GM12878 (cell line): Measurements from ENCODE around the gene HVCN1. TPM values are rescaled to one million over a fixed set of nuclear protein-coding genes. Genes with fewer than 3 reads are reported as not detected.
"Not testable (repeated sequence)": the region's sequence is repeated elsewhere in the genome, so short reads cannot be mapped to it uniquely, and the experiment has no call there.

Experiments used
- ATAC-seq: fragments of 200-7000 bp; cut with Tn5 transposase; 3 replicates; pipeline ENCODE4 v1.9.1; 2020; ENCODE audit warnings: mild to moderate bottlenecking, moderate library complexity
- BruUV-seq: library from RNA; stranded (reverse); fragments of 400-500 nt; replicated peaks from 2 replicates; lab custom pipeline; 2021; lab: Mats Ljungman, UMichigan
- CTCF ChIA-PET: fragments of 300-600 bp; sonication (Branson Sonifier 250); formaldehyde crosslinking; extraction: SDS; loops from one replicate; lab custom pipeline; 2021; ENCODE audit warnings: inconsistent platforms; lab: Yijun Ruan, JAX
- POLR2A ChIA-PET: fragments of 350-600 bp; formaldehyde crosslinking; extraction: SDS; loops from one replicate; lab custom pipeline; 2021; ENCODE audit warnings: inconsistent platforms; lab: Charles Lee
- RAD21 ChIA-PET: fragments of 300-600 bp; sonication (Branson Sonifier 250); formaldehyde crosslinking; loops from one replicate; lab custom pipeline; 2023; ENCODE audit warnings: antibody characterized with exemption; ENCODE audit not compliant: unreplicated experiment; lab: Charles Lee
- SMC1A ChIA-PET: fragments of 300-600 bp; sonication (Branson Sonifier 250); formaldehyde crosslinking; loops from one replicate; lab custom pipeline; 2023; ENCODE audit not compliant: unreplicated experiment, uncharacterized antibody; lab: Charles Lee
- DNase-seq: peaks from one replicate; pipeline ENCODE4 v3.0.0-alpha.2; 2011; ENCODE audit warnings: low read depth, low spot score
- FAIRE-seq: peaks from 3 replicates; lab custom pipeline; 2011; peaks lifted over from hg19 to GRCh38; lab: Jason Lieb, UNC
- H2AFZ ChIP-seq: 2 replicates; pipeline ENCODE4 v1.6.0; 2011; ENCODE audit warnings: low read depth, low read length, control low read depth; ENCODE audit not compliant: control insufficient read depth
- H3K27ac ChIP-seq: 2 replicates; pipeline ENCODE4 v1.5.1; 2011; ENCODE audit warnings: control low read depth; ENCODE audit not compliant: control insufficient read depth, insufficient read depth
- H3K27me3 ChIP-seq, 2 experiments: replicated peaks in 1 of 2; 2 replicates each; pipeline versions ENCODE4 v1.6.0 to v1.6.1; 2011; ENCODE audit warnings: low read length in 1 of 2; ENCODE audit not compliant: control insufficient read depth in 2 of 2, insufficient read depth in 2 of 2
- H3K36me3 ChIP-seq, 2 experiments: 2 replicates each; pipeline ENCODE4 v1.5.1; 2011; ENCODE audit warnings: low read length in 1 of 2; ENCODE audit not compliant: control insufficient read depth in 2 of 2, insufficient read depth in 2 of 2
- H3K4me1 ChIP-seq: 2 replicates; pipeline ENCODE4 v1.6.1; 2011; ENCODE audit warnings: mild to moderate bottlenecking, low read length, moderate library complexity, mixed read lengths; ENCODE audit not compliant: control insufficient read depth, insufficient read depth
- H3K4me2 ChIP-seq: 2 replicates; pipeline ENCODE4 v1.6.0; 2011; ENCODE audit warnings: control low read depth; ENCODE audit not compliant: control insufficient read depth, insufficient read depth
- H3K4me3 ChIP-seq: fragments of 200-600 bp; sonication (generic); 2 replicates; pipeline ENCODE4 v1.5.1; 2016
- H3K79me2 ChIP-seq: 2 replicates; pipeline ENCODE4 v1.6.0; 2011; ENCODE audit warnings: low read length; ENCODE audit not compliant: control insufficient read depth, insufficient read depth
- H3K9ac ChIP-seq: 2 replicates; pipeline ENCODE4 v1.8.0; 2011; ENCODE audit warnings: low read length, control low read depth, mixed read lengths; ENCODE audit not compliant: control insufficient read depth, insufficient read depth
- H3K9me3 ChIP-seq: replicated peaks from 3 replicates; pipeline ENCODE4 v1.5.1; 2011; ENCODE audit warnings: mild to moderate bottlenecking, low read length; ENCODE audit not compliant: control insufficient read depth, insufficient read depth
- H4K20me1 ChIP-seq: 2 replicates; pipeline ENCODE4 v1.6.0; 2011; ENCODE audit not compliant: control insufficient read depth, insufficient read depth
- BACH1 ChIP-seq: fragments of 450-650 bp; IDR thresholded peaks from 2 replicates; pipeline ENCODE4 v1.6.1; 2017; ENCODE audit warnings: mild to moderate bottlenecking, borderline replicate concordance
- BCL3 ChIP-seq: IDR thresholded peaks from 2 replicates; pipeline ENCODE4 v1.6.1; 2011; ENCODE audit warnings: borderline replicate concordance, low read depth, mild to moderate bottlenecking, moderate library complexity, low read length; ENCODE audit not compliant: insufficient read depth, poor library complexity, severe bottlenecking
- BHLHE40 ChIP-seq, 2 experiments: fragments of 450-650 bp in 1 of 2; IDR thresholded peaks; 2 replicates each; pipeline ENCODE4 v1.6.1; 2011 to 2017; ENCODE audit warnings: low read depth in 2 of 2, borderline replicate concordance in 1 of 2, improper control_type of control experiment in 1 of 2, low read length in 1 of 2, mild to moderate bottlenecking in 1 of 2
- POLR2A ChIP-seq: IDR thresholded peaks from 2 replicates; pipeline ENCODE4 v1.6.1; 2011; ENCODE audit warnings: low read depth, mild to moderate bottlenecking, low read length
- POLR2AphosphoS5 ChIP-seq: IDR thresholded peaks from 2 replicates; pipeline ENCODE4 v1.6.1; 2011; ENCODE audit warnings: mild to moderate bottlenecking, low read length, inconsistent platforms
- PRDM15 ChIP-seq: fragments of 450-650 bp; formaldehyde crosslinking; IDR thresholded peaks from 2 replicates; pipeline ENCODE4 v1.4.0; 2020; ENCODE audit warnings: mild to moderate bottlenecking, moderate library complexity
- TAF1 ChIP-seq: IDR thresholded peaks from 2 replicates; pipeline ENCODE4 v1.6.1; 2011; ENCODE audit warnings: mild to moderate bottlenecking, low read depth, low read length, borderline replicate concordance
- ZNF24 ChIP-seq: fragments of 450-650 bp; IDR thresholded peaks from 2 replicates; pipeline ENCODE4 v1.6.1; 2017; ENCODE audit warnings: antibody characterized with exemption, mild to moderate bottlenecking
- ZNF622 ChIP-seq: fragments of 450-650 bp; IDR thresholded peaks from 2 replicates; pipeline ENCODE4 v1.6.1; 2017; ENCODE audit warnings: mild to moderate bottlenecking, inconsistent platforms
- WGBS: methylation state at CpG from one replicate; pipeline ENCODE4 v1.1.6; 2016; ENCODE audit warnings: low lambda C conversion rate; ENCODE audit not compliant: insufficient replicate concordance, insufficient coverage; ENCODE audit errors: missing lambda C conversion rate; 5-methylcytosine and 5-hydroxymethylcytosine counted together
- in situ Hi-C: fragments of 300-500 bp; cut with MboI; formaldehyde crosslinking; loops from 9 replicates; pipeline ENCODE4 v1.14.3; 2018; ENCODE audit warnings: mixed read lengths
- intact Hi-C: fragments of 100-400 bp; cut with micrococcal nuclease; formaldehyde crosslinking; loops from one replicate; pipeline ENCODE4 v1.14.2; 2022; ENCODE audit not compliant: unreplicated experiment
- polyA plus RNA-seq, 11 experiments: library from polyadenylated mRNA; depleted of rRNA in 4 of 11; unstranded in 6 of 11; stranded (reverse) in 5 of 11; fragments of >200 nt; fragmentation: Nextera tagmentation in 4 of 11; fragmentation: Illumina TruSeq in 1 of 11; extraction: Ambion mirVana in 4 of 11; extraction: Trizol in 1 of 11; gene quantifications; 1 replicate in 1 of 11; 2 replicates in 10 of 11; pipeline versions ENCODE4 v1.2.1 to v1.2.3, GENCODE V29; 2011 to 2016; ENCODE audit warnings: inconsistent platforms in 2 of 11, missing spikeins in 2 of 11, low read depth in 1 of 11
- total RNA-seq, 4 experiments: library from RNA; depleted of rRNA in 3 of 4; stranded (reverse); fragments of >200 nt in 3 of 4; fragmentation: Illumina TruSeq in 1 of 4; extraction: Trizol in 1 of 4; gene quantifications; 2 replicates each; pipeline versions ENCODE4 v1.2.1 to v1.2.3, GENCODE V29; 2013 to 2021
- TF ChIP-seq, protein P1 (sequence below): fragments of 450-650 bp; IDR thresholded peaks from 2 replicates; pipeline ENCODE4 v1.6.1; 2017; ENCODE audit warnings: borderline replicate concordance

HVCN1 gene
- total and polyA plus RNA-seq, 10 of the 15 experiments (the other 5 are each of a cell fraction or from before 2014, with no cell fraction given), result 27.8 to 181 (median 103) TPM

DNA sequence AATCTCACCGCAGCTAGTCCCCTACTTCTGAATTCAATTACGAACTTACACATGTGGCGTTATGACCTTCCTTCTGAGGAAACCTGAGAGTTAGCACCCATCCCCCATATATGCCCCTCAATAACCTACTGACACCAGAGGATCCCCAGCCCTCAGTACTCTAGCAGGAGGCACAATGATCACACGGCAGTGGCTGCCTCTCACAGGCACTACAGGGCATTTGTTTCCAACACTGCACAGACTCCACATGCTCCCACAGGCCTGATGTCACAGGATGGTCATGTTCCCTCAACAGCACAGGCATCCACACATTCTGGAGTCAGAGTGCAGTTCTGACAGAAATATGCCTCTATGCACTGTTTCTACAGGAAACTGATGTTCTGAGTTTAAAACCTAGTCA lies 36.4 kb upstream of the HVCN1 start:
- no peak for DNase-seq
- in situ Hi-C loops, result no loop called here
- FAIRE-seq, result no peak
- CTCF ChIA-PET, result no interaction called here
- Histone ChIP-seq H4K20me1 (peaks cover 2% of the 10 kb centered on the region; the same call in 1 of the 2 replicates), H3K27me3 (no peaks in the 10 kb centered on the region), H3K36me3 (peaks cover 21 to 29% of the 10 kb centered on the region in 2 experiments), H2AFZ (no peak overlapping the region), H3K4me1 (peaks cover 15% of the 10 kb centered on the region), H3K4me2 (no peak overlapping the region), H3K79me2 (peaks cover 40% of the 10 kb centered on the region), H3K9me3 (no peaks in the 10 kb centered on the region), H3K4me3 (no peak overlapping the region), H3K27ac (no peak overlapping the region), H3K9ac (no peak overlapping the region)
- 99% methylated on average over 4 of the region's 4 CpGs for WGBS
- no peak for ATAC-seq
- SMC1A ChIA-PET, result no interaction called here
- intact Hi-C loops, result no loop called here
- TF ChIP-seq ZNF24 (no peak), PRDM15 (CRISPR knock-in tag) (no peak), ZNF622 (no peak), BACH1 (no peak), POLR2AphosphoS5 (peak; percentile 44; the same call in 1 of the 2 replicates), POLR2A (peak; percentile 37; the same call in 1 of the 2 replicates), BCL3 (no peak), TAF1 (no peak), BHLHE40 (IDR thresholded peaks at IDR 0.05; ENCODE audit: borderline replicate concordance in 1 of 2, low read depth in 2 of 2, low read length in 1 of 2) (no peak)
- TF ChIP-seq, protein P1, sequence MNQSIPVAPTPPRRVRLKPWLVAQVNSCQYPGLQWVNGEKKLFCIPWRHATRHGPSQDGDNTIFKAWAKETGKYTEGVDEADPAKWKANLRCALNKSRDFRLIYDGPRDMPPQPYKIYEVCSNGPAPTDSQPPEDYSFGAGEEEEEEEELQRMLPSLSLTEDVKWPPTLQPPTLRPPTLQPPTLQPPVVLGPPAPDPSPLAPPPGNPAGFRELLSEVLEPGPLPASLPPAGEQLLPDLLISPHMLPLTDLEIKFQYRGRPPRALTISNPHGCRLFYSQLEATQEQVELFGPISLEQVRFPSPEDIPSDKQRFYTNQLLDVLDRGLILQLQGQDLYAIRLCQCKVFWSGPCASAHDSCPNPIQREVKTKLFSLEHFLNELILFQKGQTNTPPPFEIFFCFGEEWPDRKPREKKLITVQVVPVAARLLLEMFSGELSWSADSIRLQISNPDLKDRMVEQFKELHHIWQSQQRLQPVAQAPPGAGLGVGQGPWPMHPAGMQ, result no peak
- BruUV-seq, result no TSS peak
- RAD21 ChIA-PET, result no interaction called here
- POLR2A ChIA-PET, result no interaction called here

DNA sequence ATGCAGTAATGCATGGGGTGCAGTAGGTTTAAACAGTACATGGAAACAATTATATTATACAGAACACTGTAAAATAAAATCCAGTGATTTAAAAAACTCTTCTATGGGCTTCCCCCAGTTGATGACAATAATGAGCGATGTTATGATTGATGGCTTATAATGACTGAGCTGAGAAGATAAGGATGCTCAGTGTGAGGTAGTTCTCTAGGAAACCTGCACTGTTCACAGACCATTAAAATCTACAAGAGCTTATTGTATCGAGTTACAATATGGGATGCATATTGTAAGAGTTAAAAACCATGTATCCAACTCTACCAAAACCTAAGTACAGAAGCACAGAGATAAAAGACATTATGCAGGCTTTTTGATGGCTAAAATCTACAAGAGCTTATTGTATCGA lies 34.0 kb upstream of the HVCN1 start:
- SMC1A ChIA-PET, BruUV-seq, H3K27me3 ChIP-seq, H2AFZ ChIP-seq, FAIRE-seq, CTCF ChIA-PET, H3K9me3 ChIP-seq, in situ Hi-C loops, intact Hi-C loops, DNase-seq, H3K27ac ChIP-seq, H3K9ac ChIP-seq, H3K4me2 ChIP-seq, POLR2A ChIA-PET, ATAC-seq, H4K20me1 ChIP-seq, H3K4me3 ChIP-seq, RAD21 ChIA-PET: not testable (repeated sequence)
- peaks cover 20 to 42% of the 10 kb centered on the region in 2 experiments for H3K36me3 ChIP-seq
- H3K4me1 ChIP-seq, result peaks cover 15% of the 10 kb centered on the region
- WGBS, result 98% methylated on average over 3 of the region's 3 CpGs
- peaks cover 25% of the 10 kb centered on the region for H3K79me2 ChIP-seq
